DMS 273 treated with DMSO at 0.1 percent for 48 hours (cell line): ENCODE results near the gene MED27.

Experiments used
- DNase-seq: peaks from one replicate; lab custom pipeline; 2025; lab: John Stamatoyannopoulos, UW

The MED27 gene

GRCh38 chr9:132079391-132080091 lies at the start of gene MED27:
MED27 (minus strand) TSS chr9:132079867; CDS start chr9:132079844, 23 bp downstream.
- peak; percentile 43 for DNase-seq

GRCh38 chr9:132127888-132128534 lies 48.3 kb upstream of the MED27 start:
- no peak for DNase-seq

GRCh38 chr9:132126680-132127236 lies 47.1 kb upstream of the MED27 start:
- DNase-seq = no peak

- DNase-seq = no peak
Observed at GRCh38 chr9:132125944-132126679, 46.4 kb upstream of the MED27 start.

GRCh38 chr9:132125361-132125760 lies 45.7 kb upstream of the MED27 start:
- no peak for DNase-seq

GRCh38 chr9:132124800-132125199 lies 45.1 kb upstream of the MED27 start:
- no peak for DNase-seq

- no peak for DNase-seq
Observed at GRCh38 chr9:132121021-132121420, 41.4 kb upstream of the MED27 start.

- no peak for DNase-seq
Observed at GRCh38 chr9:132117694-132118093, 38.0 kb upstream of the MED27 start.

GRCh38 chr9:132116583-132116982 lies 36.9 kb upstream of the MED27 start:
- no peak for DNase-seq

GRCh38 chr9:132114102-132114707 lies 34.5 kb upstream of the MED27 start:
- no peak for DNase-seq

GRCh38 chr9:132109291-132109690 lies 29.6 kb upstream of the MED27 start:
- no peak for DNase-seq

- no peak for DNase-seq
Observed at GRCh38 chr9:132108728-132109127, 29.1 kb upstream of the MED27 start.

- DNase-seq = no peak
Observed at GRCh38 chr9:132099741-132100407, 20.2 kb upstream of the MED27 start.

GRCh38 chr9:132099167-132099566 lies 19.5 kb upstream of the MED27 start:
- no peak for DNase-seq

- no peak for DNase-seq
Observed at GRCh38 chr9:132094314-132094791, 14.7 kb upstream of the MED27 start.

- no peak for DNase-seq
Observed at GRCh38 chr9:132090771-132091170, 11.1 kb upstream of the MED27 start.

GRCh38 chr9:132087438-132088030 lies 7.9 kb upstream of the MED27 start:
- no peak for DNase-seq

GRCh38 chr9:132082188-132082587 lies 2.5 kb upstream of the MED27 start:
- no peak for DNase-seq

- no peak for DNase-seq
Observed at GRCh38 chr9:132078699-132079356, 839 bp downstream of the MED27 start.

GRCh38 chr9:132077881-132078698 lies 1.6 kb downstream of the MED27 start:
- DNase-seq = no peak
